Hepatocyte (in vitro differentiated cells): ENCODE measurements around the gene PSAPL1. TPM values are rescaled to one million over a fixed set of nuclear protein-coding genes. Genes with fewer than 3 reads are reported as not detected.

Source experiments
- DNase-seq: peaks from one replicate; pipeline ENCODE4 v3.0.0-alpha.2; 2016; ENCODE audit warnings: low spot score
- H2AFZ ChIP-seq: fragments of 200-600 bp; sonication (generic); 2 replicates; pipeline ENCODE4 v1.6.0; 2016; ENCODE audit warnings: antibody characterized with exemption, mild to moderate bottlenecking
- H3K27ac ChIP-seq: fragments of 200-600 bp; sonication (generic); 2 replicates; pipeline ENCODE4 v1.5.1; 2016; ENCODE audit warnings: mild to moderate bottlenecking
- H3K27me3 ChIP-seq: fragments of 200-600 bp; sonication (generic); 2 replicates; pipeline ENCODE4 v1.6.1; 2016
- H3K36me3 ChIP-seq: fragments of 200-600 bp; sonication (generic); replicated peaks from 2 replicates; pipeline ENCODE4 v1.5.1; 2016; ENCODE audit warnings: low read depth; ENCODE audit not compliant: insufficient read depth
- H3K4me1 ChIP-seq: fragments of 200-600 bp; sonication (generic); 2 replicates; pipeline ENCODE4 v1.5.1; 2016; ENCODE audit warnings: mild to moderate bottlenecking, moderate library complexity; ENCODE audit not compliant: insufficient read depth
- H3K4me2 ChIP-seq: fragments of 200-600 bp; sonication (generic); 2 replicates; pipeline ENCODE4 v1.6.0; 2016
- H3K4me3 ChIP-seq: fragments of 200-600 bp; sonication (generic); 2 replicates; pipeline ENCODE4 v1.5.1; 2016; ENCODE audit warnings: mild to moderate bottlenecking
- H3K79me2 ChIP-seq: fragments of 200-600 bp; sonication (generic); 2 replicates; pipeline ENCODE4 v1.6.0; 2017; ENCODE audit warnings: mild to moderate bottlenecking
- H3K9me2 ChIP-seq: fragments of 200-600 bp; sonication (generic); replicated peaks from 2 replicates; pipeline ENCODE4 v1.6.0; 2017; ENCODE audit warnings: mild to moderate bottlenecking; ENCODE audit not compliant: insufficient read depth
- H3K9me3 ChIP-seq: fragments of 200-600 bp; sonication (generic); 2 replicates; pipeline ENCODE4 v1.5.1; 2016; ENCODE audit warnings: low read depth, mild to moderate bottlenecking
- H4K20me1 ChIP-seq: fragments of 200-600 bp; sonication (generic); 2 replicates; pipeline ENCODE4 v1.6.0; 2016; ENCODE audit warnings: mild to moderate bottlenecking; ENCODE audit not compliant: insufficient read depth, poor library complexity, severe bottlenecking
- CTCF ChIP-seq: fragments of 200-600 bp; sonication (generic); IDR thresholded peaks from 2 replicates; pipeline ENCODE4 v1.5.1; 2016; ENCODE audit warnings: antibody characterized with exemption, mild to moderate bottlenecking; ENCODE audit not compliant: poor library complexity
- EZH2 ChIP-seq: fragments of 200-600 bp; sonication (generic); IDR thresholded peaks from 2 replicates; pipeline ENCODE4 v1.6.1; 2016; ENCODE audit warnings: antibody characterized with exemption, mild to moderate bottlenecking, borderline replicate concordance
- EZH2phosphoT487 ChIP-seq: fragments of 200-600 bp; sonication (generic); IDR thresholded peaks from one replicate; pipeline ENCODE4 v1.6.1; 2018; ENCODE audit warnings: antibody characterized with exemption, mild to moderate bottlenecking, low read depth, moderate library complexity; ENCODE audit not compliant: unreplicated experiment, severe bottlenecking
- WGBS: methylation state at CpG from one replicate; pipeline ENCODE4 v1.1.6; 2016; ENCODE audit warnings: low lambda C conversion rate; ENCODE audit errors: missing lambda C conversion rate; 5-methylcytosine and 5-hydroxymethylcytosine counted together
- polyA plus RNA-seq: library from polyadenylated mRNA; unstranded; fragments of >200 nt; fragmentation: Nextera tagmentation; extraction: Ambion mirVana; gene quantifications from 2 replicates; pipeline ENCODE4 v1.2.1, GENCODE V29; 2016
- total RNA-seq: library from RNA; depleted of rRNA; stranded (reverse); fragments of >200 nt; gene quantifications from 2 replicates; pipeline ENCODE4 v1.2.3, GENCODE V29; 2014

PSAPL1 gene
- total and polyA plus RNA-seq, 2 experiments from 2014 or later, result 4.3 to 4.4 TPM

GRCh38 chr4:7423801-7424552 is 10.8 kb downstream of the PSAPL1 start:
- TF ChIP-seq CTCF (no peak), EZH2 (no peak), EZH2phosphoT487 (no peak)
- 86% methylated on average over 17 of the region's 17 CpGs for WGBS
- Histone ChIP-seq H3K4me2 (no peak overlapping the region), H3K27ac (no peak overlapping the region), H3K27me3 (no peaks in the 10 kb centered on the region), H3K36me3 (no peaks in the 10 kb centered on the region), H3K9me2 (no peaks in the 10 kb centered on the region), H3K4me3 (no peak overlapping the region), H3K4me1 (no peaks in the 10 kb centered on the region), H2AFZ (no peak overlapping the region), H3K9me3 (no peaks in the 10 kb centered on the region), H3K79me2 (no peaks in the 10 kb centered on the region), H4K20me1 (no peaks in the 10 kb centered on the region)
- DNase-seq, result no peak

DNA sequence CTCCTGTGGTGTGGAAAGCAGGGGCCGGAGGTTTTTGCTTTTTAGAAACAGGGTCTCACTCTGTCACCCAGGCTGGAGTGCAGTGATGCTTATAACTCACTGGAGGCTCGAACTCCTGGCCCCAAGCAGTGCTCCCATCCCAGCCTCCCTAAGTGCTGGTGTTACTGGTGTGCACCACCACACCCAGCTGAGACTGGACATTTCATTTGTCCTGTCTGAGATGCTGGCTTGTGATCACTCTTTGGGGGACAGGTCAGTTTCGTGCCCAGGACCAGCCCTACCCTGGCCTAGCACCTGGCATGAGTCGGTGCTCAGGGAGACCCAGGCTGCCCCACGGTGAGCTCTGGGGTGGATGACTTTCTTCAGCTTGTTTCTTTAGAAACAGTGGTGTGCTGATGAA is 11.3 kb downstream of the PSAPL1 start:
- WGBS, result 96% methylated on average over 5 of the region's 5 CpGs
- H3K9me3 ChIP-seq, result no peaks in the 10 kb centered on the region
- DNase-seq, result no peak

GRCh38 chr4:7422898-7423180 is 11.9 kb downstream of the PSAPL1 start:
- Histone ChIP-seq H3K4me2 (no peak overlapping the region), H3K9me2 (no peaks in the 10 kb centered on the region), H3K4me3 (no peak overlapping the region), H3K79me2 (no peaks in the 10 kb centered on the region), H4K20me1 (no peaks in the 10 kb centered on the region), H3K36me3 (no peaks in the 10 kb centered on the region), H3K9me3 (no peaks in the 10 kb centered on the region), H3K27ac (no peak overlapping the region), H2AFZ (no peak overlapping the region), H3K27me3 (no peaks in the 10 kb centered on the region), H3K4me1 (no peaks in the 10 kb centered on the region)
- DNase-seq, result no peak
- no peak for TF ChIP-seq EZH2
- WGBS, result 96% methylated on average over 6 of the region's 9 CpGs

More for the DNA sequence above, 11.3 kb downstream of the PSAPL1 start:
- H2AFZ ChIP-seq, result no peak overlapping the region
- H3K27me3 ChIP-seq, result no peaks in the 10 kb centered on the region
- no peak for TF ChIP-seq CTCF
- TF ChIP-seq EZH2phosphoT487, result no peak
- no peak for TF ChIP-seq EZH2
- no peak overlapping the region for H3K27ac ChIP-seq
- no peaks in the 10 kb centered on the region for H3K4me1 ChIP-seq
- H3K36me3 ChIP-seq, result no peaks in the 10 kb centered on the region
- no peak overlapping the region for H3K4me2 ChIP-seq
- no peaks in the 10 kb centered on the region for H4K20me1 ChIP-seq
- no peaks in the 10 kb centered on the region for H3K79me2 ChIP-seq
- no peaks in the 10 kb centered on the region for H3K9me2 ChIP-seq
- H3K4me3 ChIP-seq, result no peak overlapping the region

DNA sequence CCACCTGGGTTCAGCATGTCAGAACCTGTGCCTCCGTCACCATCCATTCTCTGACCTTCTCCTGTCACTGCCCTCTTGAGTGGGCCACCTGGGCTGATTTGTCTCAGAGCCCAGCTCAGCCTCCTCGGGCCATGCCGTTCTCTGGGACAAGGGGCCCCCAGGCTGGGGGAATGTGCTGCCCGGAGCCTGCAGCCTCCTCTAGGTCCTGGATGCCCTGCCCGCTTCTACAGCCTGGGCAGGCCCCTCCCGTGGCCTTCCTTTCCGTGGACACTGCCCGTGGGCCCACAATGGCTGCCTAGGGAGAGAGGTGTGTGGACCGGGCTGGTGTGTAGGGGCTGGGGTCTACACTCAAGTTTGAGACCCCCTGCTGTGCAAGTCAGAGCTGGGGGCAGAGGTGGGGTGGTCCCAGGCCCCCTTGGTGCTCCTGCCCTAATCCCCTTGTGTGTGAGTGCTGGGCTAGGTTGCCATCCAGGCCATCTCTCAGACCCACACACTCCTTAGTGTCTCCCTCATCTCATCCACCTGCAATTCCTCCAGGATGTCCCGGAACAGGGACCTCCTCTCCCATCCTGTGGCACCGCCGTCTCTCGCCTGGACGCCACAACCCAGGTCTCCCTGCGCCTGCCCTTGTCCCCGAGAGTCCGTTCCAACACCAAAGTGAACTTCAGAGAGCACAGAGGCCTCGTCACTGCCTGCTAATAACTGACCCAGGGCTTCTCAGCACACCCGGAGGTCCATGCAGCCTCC is 12.4 kb downstream of the PSAPL1 start:
- Histone ChIP-seq H2AFZ (no peak overlapping the region), H3K4me2 (no peak overlapping the region), H3K27me3 (no peaks in the 10 kb centered on the region), H3K4me3 (no peak overlapping the region), H3K4me1 (no peaks in the 10 kb centered on the region), H3K36me3 (no peaks in the 10 kb centered on the region), H3K9me2 (no peaks in the 10 kb centered on the region), H4K20me1 (no peaks in the 10 kb centered on the region), H3K79me2 (no peaks in the 10 kb centered on the region), H3K27ac (no peak overlapping the region), H3K9me3 (no peaks in the 10 kb centered on the region)
- DNase-seq, result no peak
- TF ChIP-seq CTCF, result no peak
- TF ChIP-seq EZH2, result no peak
- no peak for TF ChIP-seq EZH2phosphoT487
- 94% methylated on average over 18 of the region's 19 CpGs for WGBS
